IPS DF 6.9 (cell line): ENCODE results near the gene GNAT1.
"Not testable (repeated sequence)": the region's sequence is repeated elsewhere in the genome, so short reads cannot be mapped to it uniquely, and the experiment has no call there.

Experiments used
- DNase-seq: peaks from one replicate; pipeline ENCODE4 v3.0.0-alpha.2; 2013; ENCODE audit warnings: low read depth, low spot score
- H3K27ac ChIP-seq: one replicate; pipeline ENCODE4 v1.5.1; 2013; ENCODE audit warnings: low read length, control low read depth
- H3K27me3 ChIP-seq: 2 replicates; pipeline ENCODE4 v1.6.1; 2013; ENCODE audit warnings: mild to moderate bottlenecking, low read length; ENCODE audit not compliant: control insufficient read depth, insufficient read depth
- H3K36me3 ChIP-seq: 2 replicates; pipeline ENCODE4 v1.6.1; 2013; ENCODE audit warnings: low read length; ENCODE audit not compliant: control insufficient read depth, insufficient read depth
- H3K4me1 ChIP-seq: 2 replicates; pipeline ENCODE4 v1.6.1; 2013; ENCODE audit warnings: low read length; ENCODE audit not compliant: control insufficient read depth, insufficient read depth
- H3K4me3 ChIP-seq: 2 replicates; pipeline ENCODE4 v1.5.1; 2013; ENCODE audit warnings: mild to moderate bottlenecking, low read length
- H3K9me3 ChIP-seq: 2 replicates; pipeline ENCODE4 v1.6.1; 2013; ENCODE audit warnings: low read length, inconsistent platforms; ENCODE audit not compliant: control insufficient read depth, insufficient read depth
- WGBS: extraction: QIAGEN DNeasy Blood & Tissue Kit; methylation state at CpG from one replicate; pipeline ENCODE4 v1.1.7; 2013; ENCODE audit warnings: mixed read lengths, missing lambda C conversion rate; ENCODE audit not compliant: insufficient read length, insufficient coverage; 5-methylcytosine and 5-hydroxymethylcytosine counted together

The GNAT1 gene

GRCh38 chr3:50241713-50242380, 50.4 kb downstream of the GNAT1 start:
- no CpG with 5 or more reads among the region's 7 CpGs for WGBS
- no peaks in the 10 kb centered on the region for H3K36me3 ChIP-seq
- H3K4me3 ChIP-seq = no peak overlapping the region
- no peak for DNase-seq
- peaks cover 30% of the 10 kb centered on the region for H3K4me1 ChIP-seq
- H3K27ac ChIP-seq = no peak overlapping the region
- no peaks in the 10 kb centered on the region for H3K9me3 ChIP-seq
- no peaks in the 10 kb centered on the region for H3K27me3 ChIP-seq

GRCh38 chr3:50242381-50242770, 51.0 kb downstream of the GNAT1 start:
- Histone ChIP-seq H3K9me3 (no peaks in the 10 kb centered on the region), H3K4me3 (no peak overlapping the region), H3K4me1 (peaks cover 30% of the 10 kb centered on the region), H3K27me3 (no peaks in the 10 kb centered on the region), H3K36me3 (no peaks in the 10 kb centered on the region), H3K27ac (no peak overlapping the region)
- no CpG with 5 or more reads among the region's 3 CpGs for WGBS
- no peak for DNase-seq

GRCh38 chr3:50242851-50243542, 51.6 kb downstream of the GNAT1 start:
- H3K36me3 ChIP-seq = no peaks in the 10 kb centered on the region
- H3K4me3 ChIP-seq = no peak overlapping the region
- no peak for DNase-seq
- no peaks in the 10 kb centered on the region for H3K27me3 ChIP-seq
- no CpG with 5 or more reads among the region's 14 CpGs for WGBS
- H3K4me1 ChIP-seq = peaks cover 30% of the 10 kb centered on the region
- no peak overlapping the region for H3K27ac ChIP-seq
- no peaks in the 10 kb centered on the region for H3K9me3 ChIP-seq

- Histone ChIP-seq H3K27ac (no peak overlapping the region), H3K36me3 (no peaks in the 10 kb centered on the region), H3K4me1 (peaks cover 27% of the 10 kb centered on the region), H3K27me3 (no peaks in the 10 kb centered on the region), H3K4me3 (no peak overlapping the region), H3K9me3 (no peaks in the 10 kb centered on the region)
- no CpG with 5 or more reads among the region's 4 CpGs for whole genome bisulfite sequencing
- no peak for DNase-seq
Measured at GRCh38 chr3:50243543-50243895, 52.1 kb downstream of the GNAT1 start.

GRCh38 chr3:50244813-50245212, 53.4 kb downstream of the GNAT1 start:
- not testable (repeated sequence) for H3K27ac ChIP-seq, H3K27me3 ChIP-seq, H3K4me3 ChIP-seq, H3K36me3 ChIP-seq, DNase-seq, H3K9me3 ChIP-seq
- peaks cover 23% of the 10 kb centered on the region for H3K4me1 ChIP-seq
- whole genome bisulfite sequencing = no CpG with 5 or more reads among the region's 6 CpGs

- Histone ChIP-seq H3K4me3 (no peak overlapping the region), H3K27me3 (no peaks in the 10 kb centered on the region), H3K36me3 (peaks cover 5% of the 10 kb centered on the region; the same call in 1 of the 2 replicates), H3K4me1 (peaks cover 23% of the 10 kb centered on the region), H3K27ac (no peak overlapping the region), H3K9me3 (no peaks in the 10 kb centered on the region)
- DNase-seq = no peak
- no CpG with 5 or more reads among the region's 16 CpGs for WGBS
Measured at GRCh38 chr3:50245251-50245745, 53.9 kb downstream of the GNAT1 start.

- no peak overlapping the region for H3K27ac ChIP-seq
- H3K9me3 ChIP-seq = no peaks in the 10 kb centered on the region
- DNase-seq = no peak
- WGBS = no CpG with 5 or more reads among the region's 25 CpGs
- no peak overlapping the region for H3K4me3 ChIP-seq
- H3K4me1 ChIP-seq = peaks cover 22% of the 10 kb centered on the region
- no peaks in the 10 kb centered on the region for H3K27me3 ChIP-seq
- H3K36me3 ChIP-seq = peaks cover 5% of the 10 kb centered on the region; the same call in 1 of the 2 replicates
Measured at GRCh38 chr3:50245831-50246516, 54.6 kb downstream of the GNAT1 start.

GRCh38 chr3:50246517-50246954, 55.1 kb downstream of the GNAT1 start:
- no peak overlapping the region for H3K4me3 ChIP-seq
- no peak for DNase-seq
- whole genome bisulfite sequencing = no CpG with 5 or more reads among the region's 10 CpGs

More at GRCh38 chr3:50246517-50246954, 55.1 kb downstream of the GNAT1 start:
- peaks cover 20% of the 10 kb centered on the region for H3K4me1 ChIP-seq
- H3K36me3 ChIP-seq = peaks cover 8% of the 10 kb centered on the region; the same call in 1 of the 2 replicates
- no peaks in the 10 kb centered on the region for H3K27me3 ChIP-seq
- H3K9me3 ChIP-seq = no peaks in the 10 kb centered on the region
- H3K27ac ChIP-seq = no peak overlapping the region
